HG03039 (cell line): ENCODE data around the gene FIBP.

Experiments used
- ATAC-seq: cut with Tn5 transposase; IDR thresholded peaks from one replicate; pipeline ENCODE4 v1.9.1; 2021; ENCODE audit warnings: mild to moderate bottlenecking, moderate library complexity; ENCODE audit not compliant: unreplicated experiment

The FIBP gene

GRCh38 chr11:65871811-65872548, 16.3 kb downstream of the FIBP start:
- ATAC-seq = no peak

DNA sequence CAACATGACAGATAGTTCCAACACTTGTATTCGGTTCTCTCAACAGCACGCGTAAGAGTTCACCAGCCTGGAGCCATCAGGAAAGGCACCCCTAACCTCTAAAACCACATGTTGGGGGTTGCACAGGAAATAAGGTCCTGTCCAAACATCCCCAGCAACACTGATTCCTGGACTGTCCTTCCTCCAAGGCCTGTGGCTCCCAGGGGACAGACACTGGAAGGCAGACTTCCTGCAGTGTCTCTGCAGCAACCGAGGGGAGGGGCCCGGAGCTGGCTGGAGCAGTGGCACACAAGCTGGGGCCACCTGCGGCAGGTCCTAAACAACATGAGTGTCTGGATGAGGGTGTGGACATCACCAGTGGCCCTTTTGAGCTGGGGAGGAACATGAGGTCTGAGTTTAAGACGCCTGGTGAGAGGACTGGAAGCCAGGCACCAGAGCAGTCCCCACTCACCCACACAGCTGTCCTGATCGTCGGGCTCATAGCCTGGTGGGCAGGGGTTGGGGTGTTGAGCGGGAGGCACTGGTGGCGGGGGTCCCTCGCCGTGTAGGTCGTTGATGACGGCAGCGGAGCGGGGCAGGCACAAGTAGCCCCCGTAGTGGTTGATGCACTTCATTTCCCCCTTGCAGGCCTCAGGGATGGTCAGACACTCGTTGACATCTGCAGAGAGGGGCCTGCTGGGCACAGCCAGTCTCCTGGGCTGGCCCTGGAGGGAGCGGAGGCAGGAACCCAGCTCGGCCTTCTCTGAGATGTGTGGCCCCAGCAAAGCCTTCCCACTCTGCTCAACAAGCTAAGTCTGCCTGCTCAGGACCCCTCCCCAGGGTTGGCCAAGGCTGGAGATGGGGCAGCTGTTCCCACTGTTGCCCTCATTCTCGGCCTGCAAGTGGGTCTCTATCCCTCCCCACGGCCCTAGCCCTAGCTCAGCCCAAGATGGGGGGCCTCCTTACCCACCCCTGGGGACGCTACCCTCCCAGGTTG, 17.3 kb downstream of the FIBP start:
- no peak for ATAC-seq

DNA sequence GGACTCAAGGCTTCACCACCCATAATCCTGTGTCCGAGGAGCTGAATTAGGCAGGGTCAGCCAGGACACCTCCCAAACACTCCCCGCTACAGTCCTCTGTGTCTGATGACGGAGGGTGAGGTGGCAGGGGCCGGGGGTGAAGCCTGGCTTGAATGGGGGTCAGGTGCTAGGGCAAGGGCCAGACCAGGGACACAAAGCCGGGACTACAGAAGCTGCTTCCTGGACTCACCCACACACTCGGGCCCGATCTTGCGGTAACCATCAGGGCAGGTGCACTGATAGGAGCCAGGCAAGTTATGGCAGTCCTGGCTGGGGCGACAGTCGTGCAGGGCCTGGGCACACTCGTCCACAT, 18.0 kb downstream of the FIBP start:
- ATAC-seq = no peak

GRCh38 chr11:65869643-65870306, 18.5 kb downstream of the FIBP start:
- no peak for ATAC-seq

DNA sequence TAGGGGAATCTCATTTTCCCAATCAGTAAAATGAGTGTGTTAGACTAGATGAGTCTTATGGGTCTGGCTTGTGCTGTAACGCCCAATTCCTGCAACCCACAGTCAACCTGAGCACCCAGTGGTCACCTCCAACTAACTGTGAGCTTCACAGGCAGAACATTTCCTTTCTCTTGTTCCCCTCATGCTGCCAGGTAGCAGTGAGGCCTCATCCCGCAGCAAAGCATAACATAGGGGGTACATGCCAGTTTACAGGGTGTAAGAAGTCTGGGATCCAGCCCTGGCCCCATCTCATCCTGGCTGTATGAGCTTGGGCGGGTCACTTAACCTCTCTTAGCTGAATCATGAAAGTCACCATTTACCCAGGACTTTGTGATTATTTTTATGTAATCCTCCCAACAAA, 19.4 kb downstream of the FIBP start:
- ATAC-seq = no peak

DNA sequence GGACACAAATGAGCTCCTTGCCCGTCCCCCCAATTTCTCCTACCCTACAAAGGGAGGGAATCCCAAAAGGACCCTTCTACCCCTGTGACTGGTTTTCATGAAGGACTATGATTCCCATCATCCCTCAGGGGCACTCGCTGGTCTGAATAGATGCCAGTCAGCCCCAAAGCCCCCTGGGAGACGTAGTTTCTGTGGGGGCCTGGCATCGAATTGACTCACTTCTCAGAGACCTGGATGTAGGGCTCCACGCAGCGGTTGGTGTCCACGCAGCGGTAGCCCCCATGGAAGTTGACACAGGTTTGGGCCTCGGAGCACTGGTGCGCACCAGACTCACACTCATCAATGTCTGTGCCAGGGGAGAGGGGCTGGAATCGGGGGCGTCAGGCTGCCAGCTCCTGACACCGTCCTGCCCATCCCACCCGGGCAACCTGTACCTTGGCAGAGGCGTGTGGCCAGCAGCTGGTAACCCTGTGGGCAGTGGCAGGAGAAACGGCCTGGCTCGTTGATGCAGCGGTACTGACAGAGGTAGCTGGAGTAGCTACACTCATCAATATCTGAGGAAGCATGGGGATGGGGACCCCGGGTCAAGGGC, 20.1 kb downstream of the FIBP start:
- ATAC-seq = no peak

DNA sequence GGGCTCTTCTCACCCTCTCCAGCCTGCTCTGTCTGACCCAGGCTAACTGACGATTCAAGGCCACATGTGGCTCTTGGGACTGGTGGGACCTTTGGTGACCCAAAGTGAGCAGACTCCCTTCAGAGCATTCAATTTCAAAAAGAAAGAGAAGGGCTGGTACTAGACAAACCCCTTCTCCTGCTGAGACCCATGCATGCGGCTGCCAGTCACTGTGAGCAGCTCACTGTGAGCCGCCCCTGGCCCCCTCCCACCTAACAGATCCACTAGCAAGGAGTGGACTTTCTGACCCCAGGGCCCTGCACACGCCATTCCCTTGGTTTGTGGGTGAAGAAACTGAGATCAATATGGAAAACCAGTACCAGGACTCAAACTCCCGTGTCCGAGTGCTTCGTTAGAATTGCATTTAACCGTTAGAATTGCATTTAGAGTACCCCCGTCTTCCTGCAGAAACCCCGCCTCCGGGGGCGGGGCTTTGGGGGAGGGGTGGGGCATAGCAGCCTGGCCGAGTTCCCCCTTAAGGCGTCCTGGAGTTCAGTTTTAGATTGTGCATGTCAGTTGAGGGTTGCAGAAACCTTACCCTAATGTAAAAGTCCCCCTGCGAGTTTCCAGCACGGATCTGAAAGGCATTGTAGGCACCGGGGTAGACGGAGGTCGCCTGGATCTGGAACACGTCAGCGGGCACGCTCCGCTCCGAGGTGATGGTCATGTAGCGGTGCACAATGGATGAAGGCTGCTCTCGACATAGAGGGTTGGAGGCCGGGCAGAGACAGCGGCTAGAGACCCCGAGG, 20.8 kb downstream of the FIBP start:
- ATAC-seq = no peak

DNA sequence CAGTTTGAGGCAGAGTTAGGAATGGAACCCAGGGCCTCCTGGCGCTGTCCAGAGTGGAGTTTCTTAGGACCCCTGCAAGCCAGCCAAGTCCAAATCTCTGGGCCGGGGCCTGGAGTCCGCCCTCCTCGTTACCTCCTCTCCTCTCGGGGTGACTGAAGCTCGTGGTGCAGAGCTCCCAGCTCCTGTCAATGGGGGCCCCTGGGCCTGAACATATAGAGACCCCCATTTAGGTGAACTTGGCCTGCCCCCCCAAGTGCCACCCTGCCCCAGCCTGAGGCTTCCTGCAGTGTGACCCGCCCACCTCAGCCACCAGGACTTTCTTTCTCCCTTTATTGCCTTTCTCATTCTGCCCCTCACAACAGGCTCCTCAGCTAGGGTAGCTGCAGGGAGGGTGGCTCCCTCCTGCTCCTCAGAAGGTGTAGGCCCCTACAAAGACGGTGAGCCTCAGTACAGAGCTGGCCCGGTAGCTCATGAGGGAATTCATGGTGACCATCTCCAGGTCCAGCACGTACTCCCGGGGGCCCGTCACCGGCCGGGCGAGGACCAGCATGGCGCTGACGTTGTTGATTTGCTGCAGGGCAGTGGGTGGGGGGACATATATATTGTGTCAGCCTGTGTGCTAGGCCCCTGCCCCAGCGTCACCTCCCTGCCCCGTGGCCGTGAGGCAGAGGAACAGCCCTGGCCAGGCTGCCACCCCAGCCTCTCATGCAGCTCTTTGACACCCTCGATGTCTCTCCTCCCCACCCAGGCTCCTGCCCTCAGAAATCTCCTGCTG, 21.6 kb downstream of the FIBP start:
- no peak for ATAC-seq

DNA sequence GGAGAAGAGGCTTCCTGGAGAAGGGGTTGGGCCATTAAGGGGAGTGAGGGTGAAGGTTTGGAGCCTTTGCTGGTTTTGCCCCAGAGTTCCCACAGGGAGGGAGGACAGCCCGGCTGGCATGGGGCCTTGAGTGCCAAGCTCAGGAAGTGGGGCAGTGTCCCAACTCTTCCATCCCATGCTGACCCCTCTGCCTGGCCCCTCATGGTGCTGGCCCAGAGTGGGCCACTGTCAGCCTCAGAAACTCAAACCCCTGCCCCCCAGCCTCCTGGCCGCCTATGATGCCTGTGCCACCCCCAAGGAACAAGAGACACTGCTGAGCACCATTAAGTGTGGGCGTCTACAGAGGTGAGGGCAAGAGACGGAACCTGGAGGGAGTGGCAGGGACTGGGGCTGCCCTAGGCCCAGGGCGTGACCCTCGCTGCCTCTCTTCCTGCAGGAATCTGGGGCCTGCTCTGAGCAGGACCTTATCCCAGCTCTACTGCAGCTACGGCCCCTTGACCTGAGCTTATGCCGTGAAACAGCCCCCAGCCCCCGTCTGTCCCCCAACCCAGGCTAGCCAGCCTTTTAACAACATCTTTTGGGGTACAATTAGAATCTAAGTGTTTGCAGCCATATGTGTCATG, 22.6 kb downstream of the FIBP start:
- ATAC-seq = no peak

DNA sequence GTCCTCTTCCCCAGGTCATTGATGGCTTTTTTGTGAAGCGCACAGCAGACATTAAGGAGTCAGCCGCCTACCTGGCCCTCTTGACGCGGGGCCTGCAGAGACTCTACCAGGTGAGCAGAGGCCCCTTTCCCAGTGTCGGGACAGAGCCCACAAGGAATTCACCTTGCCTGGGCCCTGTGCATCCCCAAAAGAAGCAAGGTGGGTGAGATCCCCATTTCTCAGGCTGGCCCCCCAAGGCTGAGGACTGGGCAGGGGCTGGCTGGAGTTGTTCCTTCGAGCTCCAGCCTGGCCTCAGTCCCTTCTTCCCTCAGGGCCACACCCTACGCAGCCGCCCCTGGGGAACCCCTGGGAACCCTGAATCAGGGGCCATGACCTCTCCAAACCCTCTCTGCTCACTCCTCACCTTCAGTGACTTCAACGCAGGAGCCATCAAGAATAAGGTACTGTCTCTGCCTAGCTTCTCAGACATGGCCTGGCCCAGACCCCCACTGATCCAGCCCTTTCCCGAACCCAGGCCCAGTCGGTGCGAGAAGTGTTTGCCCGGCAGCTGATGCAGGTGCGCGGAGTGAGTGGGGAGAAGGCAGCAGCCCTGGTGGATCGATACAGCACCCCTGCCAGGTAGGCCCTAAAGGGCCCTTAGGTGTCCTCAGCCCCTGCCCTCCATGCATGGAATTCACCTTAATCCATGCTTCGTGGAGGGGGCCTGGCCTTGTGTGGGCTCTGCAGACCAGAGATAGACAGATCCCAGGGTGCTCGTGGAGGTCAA, 23.4 kb downstream of the FIBP start:
- ATAC-seq = no peak

DNA sequence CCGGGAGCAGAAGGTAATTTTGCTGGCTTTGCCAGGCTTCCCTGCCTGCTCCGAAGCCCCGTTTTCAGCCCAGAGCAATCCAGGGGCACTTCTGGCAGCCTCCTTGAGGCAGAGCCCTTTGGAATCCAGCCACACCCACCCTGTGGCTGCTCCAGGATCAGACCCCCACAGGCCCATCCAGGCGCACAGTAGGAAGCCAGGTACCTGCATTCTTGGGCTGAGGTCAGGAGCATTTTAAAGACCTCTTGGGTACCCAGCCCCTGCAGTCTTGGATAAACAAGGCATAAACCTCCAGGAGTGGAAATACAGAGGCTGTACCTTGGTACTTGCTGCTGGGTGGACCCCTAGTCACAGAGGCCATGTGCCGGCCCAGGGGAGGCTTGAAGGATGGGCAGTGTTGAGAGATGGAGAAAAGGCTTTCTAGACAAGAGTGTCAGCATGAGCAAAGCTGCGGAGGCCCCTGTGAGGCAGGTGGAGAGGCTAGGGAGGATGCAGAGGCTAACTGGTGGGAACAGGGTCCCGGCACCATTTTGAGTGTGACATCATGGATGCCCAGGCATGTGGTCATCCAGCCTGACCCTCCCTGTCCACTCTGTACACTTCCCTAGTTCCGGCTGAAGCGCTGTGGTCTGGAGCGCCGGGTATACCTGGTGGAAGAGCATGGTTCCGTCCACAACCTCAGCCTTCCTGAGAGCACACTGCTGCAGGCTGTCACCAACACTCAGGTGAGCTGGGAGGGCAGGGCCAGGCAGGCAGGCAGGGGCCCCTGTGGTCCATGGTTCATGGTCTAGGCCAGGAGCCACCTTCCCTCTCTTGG, 24.2 kb downstream of the FIBP start:
- ATAC-seq = no peak

DNA sequence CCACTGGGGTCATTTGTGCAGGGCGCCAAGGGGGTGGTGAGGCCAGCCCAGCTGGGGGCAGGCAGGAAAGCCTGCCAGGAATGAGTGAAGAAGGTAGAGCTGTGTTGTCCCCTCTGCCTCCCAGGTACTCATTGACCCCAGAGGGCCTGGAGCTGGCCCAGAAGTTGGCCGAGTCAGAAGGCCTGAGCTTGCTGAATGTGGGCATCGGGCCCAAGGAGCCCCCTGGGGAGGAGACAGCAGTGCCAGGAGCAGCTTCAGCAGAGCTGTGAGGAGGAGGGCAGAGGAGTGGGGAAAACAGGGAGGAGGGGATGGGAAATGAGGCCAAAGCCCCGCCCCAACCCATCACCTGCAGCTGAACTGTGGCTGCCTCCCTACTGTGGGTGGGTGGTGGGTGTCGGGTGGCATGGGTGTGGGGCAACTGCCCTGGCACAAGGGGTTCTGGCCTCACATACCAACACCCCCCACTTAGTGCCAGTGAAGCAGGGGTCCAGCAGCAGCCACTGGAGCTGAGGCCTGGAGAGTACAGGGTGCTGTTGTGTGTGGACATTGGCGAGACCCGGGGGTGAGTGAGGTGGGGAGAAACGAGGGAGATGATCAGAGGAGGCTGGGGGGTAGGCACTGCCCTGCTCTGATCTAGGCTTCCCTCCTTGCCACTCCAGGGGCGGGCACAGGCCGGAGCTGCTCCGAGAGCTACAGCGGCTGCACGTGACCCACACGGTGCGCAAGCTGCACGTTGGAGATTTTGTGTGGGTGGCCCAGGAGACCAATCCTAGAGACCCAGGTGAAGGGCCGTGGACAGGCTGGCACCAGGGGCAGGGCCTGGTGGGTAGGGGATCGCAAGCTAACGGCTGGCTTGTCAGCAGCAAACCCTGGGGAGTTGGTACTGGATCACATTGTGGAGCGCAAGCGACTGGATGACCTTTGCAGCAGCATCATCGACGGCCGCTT, 25.1 kb downstream of the FIBP start:
- ATAC-seq = no peak

GRCh38 chr11:65862191-65862735, 26.0 kb downstream of the FIBP start:
- ATAC-seq = no peak

- no peak for ATAC-seq
Measured at GRCh38 chr11:65861533-65862183, 26.6 kb downstream of the FIBP start.

- no peak for ATAC-seq
Measured at GRCh38 chr11:65861165-65861505, 27.1 kb downstream of the FIBP start.
